ENCODE results near the gene CELF2.

The CELF2 gene

DNA sequence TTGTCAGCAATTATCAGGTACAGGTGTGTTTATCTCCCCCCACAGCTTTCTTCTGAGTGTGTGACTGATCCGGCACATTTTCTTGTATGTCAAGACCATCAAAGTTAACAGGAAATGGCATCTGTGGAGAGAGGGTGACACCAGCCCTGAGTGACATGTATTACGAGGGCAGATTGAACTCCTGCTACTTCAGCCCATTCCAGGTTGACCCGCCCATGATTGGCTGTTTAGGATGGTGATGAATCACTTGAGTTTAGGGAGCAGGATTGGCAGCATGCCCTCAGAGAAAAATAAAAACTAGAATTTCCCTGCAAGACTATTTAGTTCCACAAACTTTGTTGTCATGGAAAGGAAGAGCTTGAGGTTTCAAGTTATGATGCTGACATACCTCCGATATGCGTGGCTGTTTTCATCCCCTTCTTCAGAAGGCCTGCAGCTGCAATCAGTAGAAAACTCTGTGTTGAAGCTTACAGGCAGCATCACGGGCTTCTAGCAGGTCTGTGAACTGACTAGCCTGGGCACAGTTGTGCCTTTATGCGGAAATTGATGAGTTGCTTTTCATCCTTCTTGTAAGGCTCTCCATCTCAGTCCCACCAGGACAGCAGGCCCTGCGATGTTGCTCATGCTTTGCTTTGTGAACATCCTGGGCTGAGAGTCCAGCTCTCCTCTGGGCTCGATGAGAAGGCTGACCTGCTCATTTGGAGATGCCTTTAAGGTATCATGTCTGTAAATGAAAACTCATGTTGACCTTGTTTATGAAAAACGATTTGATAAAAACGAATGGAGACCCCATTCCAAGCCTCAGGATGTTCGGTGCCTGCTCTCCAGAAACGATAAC, 8.0 kb upstream of the CELF2 start:
- Histone ChIP-seq H3K4me3 (ENCODE audit: insufficient read depth, low read length, poor library complexity, severe bottlenecking) (no peak overlapping the region), H3K9ac (ENCODE audit: low read length) (no peak overlapping the region), H3K4me2 (ENCODE audit: low read depth, low read length, poor library complexity, severe bottlenecking) (no peak overlapping the region), H3K9me3 (ENCODE audit: insufficient read depth, low read length) (no peaks in the 10 kb centered on the region), H2AFZ (ENCODE audit: low read depth, low read length, severe bottlenecking) (no peak overlapping the region), H4K20me1 (ENCODE audit: low read depth, low read length) (no peaks in the 10 kb centered on the region), H3F3A (ENCODE audit: insufficient read depth) (no peaks in the 10 kb centered on the region), H3K27ac (ENCODE audit: low read depth, low read length) (no peak overlapping the region), H3K27me3 (ENCODE audit: low read length) (no peaks in the 10 kb centered on the region), H3K79me2 (ENCODE audit: insufficient read depth, low read length) (no peaks in the 10 kb centered on the region), H3K9me2 (replicated peaks; ENCODE audit: insufficient read depth, low read length) (no peaks in the 10 kb centered on the region), H3K36me3 (ENCODE audit: low read length) (no peaks in the 10 kb centered on the region)
- no peak for TF ChIP-seq EZH2phosphoT487 (conservative IDR thresholded peaks at IDR 0.05; ENCODE audit: low read length)
- no peak for TF ChIP-seq CTCF (IDR thresholded peaks at IDR 0.05; ENCODE audit: insufficient read depth, low read length, poor library complexity, severe bottlenecking)

DNA sequence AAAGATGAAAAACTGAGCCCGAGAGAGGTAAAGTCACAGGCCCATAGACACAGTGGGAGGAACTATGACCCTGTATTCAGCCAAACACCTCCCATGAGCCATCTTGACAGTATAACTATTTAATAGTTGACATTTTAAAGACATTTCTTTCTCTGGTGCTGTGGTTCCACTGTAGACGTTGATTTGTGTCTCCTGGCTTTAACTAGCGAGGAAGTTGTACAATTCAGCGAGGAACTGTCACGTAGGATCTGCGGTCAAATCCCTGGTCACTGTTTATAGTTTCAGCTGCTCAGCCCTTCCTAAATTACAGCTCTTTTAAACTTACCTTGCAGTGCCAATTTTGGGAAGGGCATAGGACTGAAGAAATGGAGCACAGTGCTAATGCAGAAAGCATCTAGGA, 7.1 kb upstream of the CELF2 start:
- TF ChIP-seq EZH2phosphoT487 (conservative IDR thresholded peaks at IDR 0.05; ENCODE audit: low read length) (no peak), CTCF (IDR thresholded peaks at IDR 0.05; ENCODE audit: insufficient read depth, low read length, poor library complexity, severe bottlenecking) (no peak)
- Histone ChIP-seq H3K27ac (ENCODE audit: low read depth, low read length) (no peak overlapping the region), H3K4me2 (ENCODE audit: low read depth, low read length, poor library complexity, severe bottlenecking) (no peak overlapping the region), H2AFZ (ENCODE audit: low read depth, low read length, severe bottlenecking) (no peak overlapping the region), H3K27me3 (ENCODE audit: low read length) (no peaks in the 10 kb centered on the region), H3K4me3 (ENCODE audit: insufficient read depth, low read length, poor library complexity, severe bottlenecking) (no peak overlapping the region), H3K36me3 (ENCODE audit: low read length) (no peaks in the 10 kb centered on the region), H3K9me3 (ENCODE audit: insufficient read depth, low read length) (no peaks in the 10 kb centered on the region), H4K20me1 (ENCODE audit: low read depth, low read length) (no peaks in the 10 kb centered on the region), H3K79me2 (ENCODE audit: insufficient read depth, low read length) (no peaks in the 10 kb centered on the region), H3F3A (ENCODE audit: insufficient read depth) (no peaks in the 10 kb centered on the region), H3K9me2 (replicated peaks; ENCODE audit: insufficient read depth, low read length) (no peaks in the 10 kb centered on the region), H3K9ac (ENCODE audit: low read length) (no peak overlapping the region)

- H3K9ac ChIP-seq (ENCODE audit: low read length) = no peak overlapping the region
- H3K27ac ChIP-seq (ENCODE audit: low read depth, low read length) = no peak overlapping the region
- TF ChIP-seq EZH2phosphoT487 (conservative IDR thresholded peaks at IDR 0.05; ENCODE audit: low read length) (no peak), CTCF (IDR thresholded peaks at IDR 0.05; ENCODE audit: insufficient read depth, low read length, poor library complexity, severe bottlenecking) (no peak)
- H3K27me3 ChIP-seq (ENCODE audit: low read length) = no peaks in the 10 kb centered on the region
- no peak overlapping the region for H3K4me2 ChIP-seq (ENCODE audit: low read depth, low read length, poor library complexity, severe bottlenecking)
- no peaks in the 10 kb centered on the region for H3K9me2 ChIP-seq (replicated peaks; ENCODE audit: insufficient read depth, low read length)
- H3F3A ChIP-seq (ENCODE audit: insufficient read depth) = no peaks in the 10 kb centered on the region
- no peaks in the 10 kb centered on the region for H3K36me3 ChIP-seq (ENCODE audit: low read length)
- no peaks in the 10 kb centered on the region for H3K79me2 ChIP-seq (ENCODE audit: insufficient read depth, low read length)
- no peaks in the 10 kb centered on the region for H4K20me1 ChIP-seq (ENCODE audit: low read depth, low read length)
- H2AFZ ChIP-seq (ENCODE audit: low read depth, low read length, severe bottlenecking) = no peak overlapping the region
- no peak overlapping the region for H3K4me3 ChIP-seq (ENCODE audit: insufficient read depth, low read length, poor library complexity, severe bottlenecking)
- no peaks in the 10 kb centered on the region for H3K9me3 ChIP-seq (ENCODE audit: insufficient read depth, low read length)
Measured at GRCh38 chr10:11011436-11011835, 6.2 kb upstream of the CELF2 start.

Measured in SU-DHL-6 (cell line).